K562 (cell line): ENCODE data around the gene ADGRL3.

ENCODE experiments used
- CHD2 ChIP-seq: IDR thresholded peaks from 2 replicates; pipeline ENCODE4 v1.6.1; 2011; ENCODE audit warnings: low read depth, low read length
- ZBTB12 ChIP-seq: fragments of 250-450 bp; sonication (Bioruptor Pico); IDR thresholded peaks from 2 replicates; pipeline ENCODE4 v1.4.0; 2020
- ZBTB33 ChIP-seq: sonication (generic); formaldehyde crosslinking; IDR thresholded peaks from 2 replicates; pipeline ENCODE4 v1.8.1; 2023; ENCODE audit warnings: mild to moderate bottlenecking, missing genetic modification reagents

GRCh38 chr4:61714387-61714911 is 514.3 kb downstream of the ADGRL3 start:
- no peak for TF ChIP-seq CHD2
- no peak for TF ChIP-seq ZBTB33 (CRISPR knock-in tag)
- TF ChIP-seq ZBTB12 (CRISPR knock-in tag): no peak
